GM12872 (cell line): Measurements from ENCODE around the gene ZNF57.
A peak's percentile ranks its signal among the peaks of the same experiment; 100 is the strongest.

Experiments
- CTCF ChIP-seq: IDR thresholded peaks from 3 replicates; pipeline ENCODE4 v1.5.1; 2011; ENCODE audit warnings: low read depth, mild to moderate bottlenecking, low read length, moderate library complexity; ENCODE audit not compliant: insufficient read depth

Gene ZNF57

DNA sequence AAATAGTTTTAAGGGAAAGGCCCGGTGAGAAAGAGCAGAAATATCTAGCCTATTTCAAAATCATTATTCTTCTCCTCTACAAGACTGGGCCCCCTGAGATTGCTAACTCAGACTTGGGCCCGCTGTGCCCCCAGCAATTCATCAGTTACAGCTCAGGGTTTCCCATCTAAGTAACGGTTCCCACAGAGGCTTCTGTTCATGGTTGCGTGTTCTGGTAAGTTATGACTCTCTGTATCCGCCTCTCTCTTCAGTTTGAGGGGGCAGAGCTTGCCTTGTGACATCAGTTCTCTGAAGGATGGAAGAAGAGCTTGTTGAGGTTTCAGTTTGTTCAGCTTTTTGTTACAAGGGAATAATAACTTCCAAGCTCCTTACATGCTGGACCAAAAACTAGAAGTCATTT, 11.6 kb downstream of the ZNF57 start:
- TF ChIP-seq CTCF: no peak

GRCh38 chr19:2917275-2918184, 16.8 kb downstream of the ZNF57 start:
- no peak for TF ChIP-seq CTCF

- 0 out of 3 replicates have a peak, but pooled peaks have one; percentile 4 for TF ChIP-seq CTCF
These were observed 22.3 kb downstream of the ZNF57 start for GRCh38 chr19:2922987-2923386.

GRCh38 chr19:2923510-2923909, 22.8 kb downstream of the ZNF57 start:
- TF ChIP-seq CTCF: no peak

GRCh38 chr19:2926341-2927031, 25.8 kb downstream of the ZNF57 start:
- TF ChIP-seq CTCF: no peak

GRCh38 chr19:2927032-2927430, 26.3 kb downstream of the ZNF57 start:
- TF ChIP-seq CTCF: no peak

DNA sequence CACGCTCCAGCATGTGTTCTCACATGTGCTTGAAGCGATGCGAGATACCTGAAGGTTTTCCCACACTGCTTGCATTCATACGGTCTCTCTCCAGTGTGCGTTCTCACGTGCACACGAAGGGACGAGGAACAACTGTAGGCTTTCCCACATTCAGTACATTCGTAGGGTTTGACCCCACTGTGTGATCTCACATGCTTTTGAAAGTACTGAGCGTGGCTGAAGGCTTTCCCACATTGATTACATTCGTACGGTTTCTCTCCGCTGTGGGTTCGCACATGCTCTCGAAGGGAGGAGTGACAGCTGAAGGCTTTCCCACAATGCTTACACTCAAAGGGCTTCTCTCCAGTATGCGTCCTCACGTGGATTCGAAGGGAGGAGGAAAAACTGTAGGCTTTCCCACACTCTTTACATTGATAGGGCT, 32.8 kb downstream of the ZNF57 start:
- TF ChIP-seq CTCF: no peak
